HG02798 (cell line): Measurements from ENCODE around the gene EFCC1.

ENCODE experiments used
- ATAC-seq: cut with Tn5 transposase; IDR thresholded peaks from one replicate; pipeline ENCODE4 v1.9.1; 2021; ENCODE audit warnings: mild to moderate bottlenecking; ENCODE audit not compliant: unreplicated experiment, poor library complexity

The EFCC1 gene

GRCh38 chr3:129047553-129047839 is 46.4 kb downstream of the EFCC1 start:
- no peak for ATAC-seq

DNA sequence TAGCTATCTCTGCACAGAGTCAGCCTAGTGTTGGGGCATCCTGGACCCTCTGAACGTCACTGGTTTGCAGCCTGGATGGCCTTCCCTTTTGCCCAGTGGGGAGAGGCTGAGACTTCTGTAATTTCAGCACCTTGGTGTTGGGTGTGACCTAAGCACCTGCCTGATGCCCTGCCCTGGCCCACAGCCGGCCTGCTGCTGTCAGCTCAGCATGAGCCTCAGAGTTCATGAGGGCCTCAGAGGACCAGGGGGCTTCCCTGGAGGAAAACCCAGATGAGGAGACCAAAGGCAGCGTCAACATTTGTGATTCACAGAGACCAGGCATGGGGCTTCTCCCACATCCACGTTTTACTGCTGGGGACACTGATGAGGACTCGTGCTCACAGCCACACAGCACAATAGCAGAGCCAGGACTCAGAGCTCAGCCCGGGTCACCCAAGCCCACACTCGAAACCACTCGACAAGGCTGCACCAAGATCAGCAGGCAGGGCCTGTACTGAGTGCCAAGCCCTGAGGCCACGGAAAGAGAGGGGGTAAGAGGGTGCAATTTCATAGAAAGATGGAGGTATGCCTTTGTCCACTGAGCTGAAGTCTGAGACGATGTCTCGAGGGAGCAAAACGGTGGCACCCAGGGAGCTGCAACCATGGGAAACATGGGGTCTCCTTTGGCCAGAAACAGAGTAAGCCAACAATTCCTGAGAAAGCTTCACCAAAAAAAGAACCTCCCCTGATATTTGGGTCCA is 49.6 kb downstream of the EFCC1 start:
- ATAC-seq = no peak

DNA sequence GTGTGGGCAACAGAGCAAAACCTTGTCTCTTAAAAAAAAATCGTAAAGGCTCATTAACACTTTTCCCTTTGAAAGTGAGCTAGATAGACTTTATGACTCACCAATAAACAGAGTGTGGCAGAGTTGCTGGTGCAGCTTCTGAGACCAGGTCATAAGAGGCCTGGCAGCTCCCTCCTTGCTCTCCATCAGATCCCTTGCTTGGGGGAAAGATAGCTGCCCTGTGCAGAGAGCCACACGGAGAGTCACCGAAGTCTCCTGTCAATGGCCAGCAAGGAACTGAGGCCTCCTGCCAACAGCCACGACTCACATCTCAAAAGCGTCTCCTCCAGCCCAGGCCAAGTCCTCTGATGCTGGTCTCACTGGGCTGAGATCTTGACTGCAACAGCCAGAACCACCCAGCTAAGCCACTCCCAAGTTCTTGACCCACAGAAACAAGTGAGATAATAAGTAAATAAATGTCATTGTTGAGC is 50.8 kb downstream of the EFCC1 start:
- no peak for ATAC-seq

DNA sequence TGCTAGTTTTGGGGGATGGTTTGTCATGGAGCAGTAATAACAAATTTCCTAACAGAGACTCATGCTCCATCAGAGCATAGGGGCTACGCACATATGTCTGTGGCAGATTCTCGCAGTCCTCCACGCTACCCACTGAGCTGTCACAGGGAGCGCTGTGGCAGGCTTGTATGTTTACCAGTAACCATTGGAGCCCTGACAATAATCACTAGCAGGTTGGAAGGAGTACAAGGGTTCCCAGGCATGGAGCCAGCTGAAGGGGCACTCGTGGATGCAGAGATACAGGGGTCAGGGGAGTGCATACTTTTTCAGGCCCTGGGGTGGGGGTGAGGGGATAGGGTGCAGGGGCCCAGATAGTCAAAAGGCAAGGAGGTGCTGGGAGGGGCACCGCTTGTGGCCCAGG is 51.6 kb downstream of the EFCC1 start:
- ATAC-seq = no peak

DNA sequence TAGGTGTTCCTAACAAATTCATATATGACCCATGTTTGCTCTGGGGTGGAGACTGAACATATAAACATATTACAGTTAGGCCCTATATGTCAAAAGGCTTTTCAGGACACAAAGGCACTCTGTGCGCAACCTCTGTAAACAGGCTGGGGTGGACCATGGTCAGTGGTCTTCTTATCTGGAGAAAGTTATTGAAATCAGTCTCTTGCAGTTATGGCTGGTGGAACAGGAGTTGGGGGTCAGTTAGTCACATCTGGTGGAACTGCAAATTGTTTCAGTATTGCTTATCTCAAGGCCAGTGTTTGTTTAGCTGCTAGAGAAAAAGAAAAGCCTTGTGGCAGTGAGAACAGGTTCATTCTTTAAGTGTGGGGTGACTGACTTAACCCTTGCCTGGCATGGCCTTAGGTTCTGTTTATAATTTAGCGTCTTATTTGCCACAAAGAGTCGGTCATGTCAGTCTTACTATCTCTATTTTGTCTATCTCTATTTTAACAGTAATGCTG is 53.6 kb downstream of the EFCC1 start:
- ATAC-seq = no peak

DNA sequence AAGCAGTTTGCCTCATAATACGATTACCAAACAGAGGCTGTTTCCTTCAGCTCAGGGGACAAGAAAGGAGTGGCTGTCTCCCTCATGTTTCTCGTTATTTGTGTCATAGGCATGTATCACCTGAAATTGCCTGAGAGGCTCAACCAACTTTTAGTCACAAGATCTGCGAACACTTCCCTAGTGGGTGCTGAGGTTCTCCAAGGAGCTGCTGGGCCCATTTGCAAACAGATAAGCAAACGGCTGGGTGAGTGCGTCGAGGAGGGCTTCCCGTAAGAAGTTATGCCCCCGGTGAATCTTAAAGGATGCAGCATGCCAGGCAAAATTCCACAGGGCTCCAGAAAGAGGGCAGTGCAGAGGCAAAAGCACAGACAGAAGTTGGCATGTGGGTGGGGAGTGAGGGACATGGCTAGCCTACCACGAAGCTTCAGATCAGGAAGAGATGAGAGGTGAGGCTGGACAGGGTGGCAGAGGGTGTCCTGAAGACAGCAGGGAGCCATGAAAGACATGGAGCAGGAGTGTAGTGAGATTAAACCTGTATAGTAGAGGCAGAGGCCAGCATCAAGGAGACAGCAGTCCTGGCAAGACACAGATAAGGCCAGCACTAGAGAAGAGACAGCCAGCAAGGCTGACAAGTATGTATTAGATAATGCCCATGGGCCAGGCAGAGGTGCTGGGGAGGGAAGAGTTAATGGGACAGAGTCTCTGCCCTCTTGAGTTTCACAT is 55.5 kb downstream of the EFCC1 start:
- ATAC-seq = no peak

GRCh38 chr3:129057249-129057648 is 56.1 kb downstream of the EFCC1 start:
- ATAC-seq = no peak

GRCh38 chr3:129058441-129059200 is 57.5 kb downstream of the EFCC1 start:
- ATAC-seq = peak; percentile 75

DNA sequence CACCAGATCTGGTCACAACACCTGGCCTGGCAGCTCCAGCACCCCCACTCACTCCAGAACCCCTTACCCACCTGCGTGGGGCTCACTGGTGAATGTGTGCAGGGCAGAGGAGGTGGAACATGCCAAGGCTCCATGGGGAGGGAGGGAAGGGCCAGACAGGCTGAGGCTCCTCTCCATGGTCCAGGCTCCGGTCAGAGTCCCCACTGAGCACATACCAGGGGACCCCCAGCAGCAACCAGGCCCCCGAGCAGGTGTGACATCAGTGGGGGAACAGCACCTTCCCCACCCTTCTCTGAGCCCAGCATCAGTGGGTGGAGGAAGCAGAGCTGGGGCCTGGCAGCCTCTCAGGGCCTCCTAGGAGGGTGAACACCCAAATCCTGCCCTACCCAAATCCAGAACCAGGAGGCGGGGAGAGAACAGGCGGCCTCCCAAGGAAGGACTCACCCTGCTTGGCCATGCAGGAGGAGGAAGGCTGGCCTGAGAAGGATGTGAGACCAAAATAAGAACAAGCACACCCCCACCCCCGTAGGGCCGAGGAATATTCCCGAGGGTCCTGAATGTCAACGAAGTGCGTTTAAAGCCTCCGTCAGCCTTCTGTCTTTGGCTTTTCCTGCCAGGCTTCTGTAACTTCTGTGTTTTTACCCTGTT is 58.3 kb downstream of the EFCC1 start:
- no peak for ATAC-seq

DNA sequence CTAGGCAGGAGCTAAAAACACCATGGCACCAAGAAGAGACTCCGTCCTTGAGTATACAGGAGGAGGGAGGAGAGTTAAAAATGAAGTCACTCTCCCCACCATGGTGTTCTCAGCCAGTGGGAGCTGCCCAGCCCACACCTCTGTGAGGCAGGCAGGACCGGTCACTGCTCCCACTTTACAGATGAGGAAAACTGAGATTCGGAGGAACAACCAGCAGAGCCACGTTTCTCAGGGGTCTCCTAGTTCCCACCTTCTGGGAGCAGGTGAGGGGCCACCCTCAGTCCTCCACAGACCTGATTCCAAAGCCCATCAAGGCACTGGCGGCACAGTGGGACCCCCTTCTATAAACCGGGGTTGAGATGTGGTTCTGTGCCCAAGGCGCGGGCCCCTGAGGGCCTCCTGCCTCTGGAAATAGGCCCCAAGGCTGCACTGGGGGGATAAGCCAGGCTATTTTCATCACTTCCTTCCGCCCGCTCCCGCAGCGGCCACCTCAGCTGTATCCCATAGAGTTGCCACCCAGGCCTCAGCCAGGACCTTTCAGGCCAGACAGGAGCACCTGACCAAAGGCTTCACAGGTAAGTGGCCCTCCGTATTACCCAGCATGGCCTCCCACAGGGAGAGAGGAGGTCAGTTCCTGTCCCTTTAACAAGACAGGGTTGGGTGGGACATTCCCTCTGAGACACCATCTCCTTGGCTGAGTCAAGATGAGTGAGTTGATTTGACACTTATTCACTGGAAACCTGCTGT is 59.3 kb downstream of the EFCC1 start, which contains the start of gene GP9:
TSS of gene GP9 (plus strand) at position 504 of the 747 bp plus-strand sequence. CDS start 961 bp downstream, outside the sequence.
- no peak for ATAC-seq

DNA sequence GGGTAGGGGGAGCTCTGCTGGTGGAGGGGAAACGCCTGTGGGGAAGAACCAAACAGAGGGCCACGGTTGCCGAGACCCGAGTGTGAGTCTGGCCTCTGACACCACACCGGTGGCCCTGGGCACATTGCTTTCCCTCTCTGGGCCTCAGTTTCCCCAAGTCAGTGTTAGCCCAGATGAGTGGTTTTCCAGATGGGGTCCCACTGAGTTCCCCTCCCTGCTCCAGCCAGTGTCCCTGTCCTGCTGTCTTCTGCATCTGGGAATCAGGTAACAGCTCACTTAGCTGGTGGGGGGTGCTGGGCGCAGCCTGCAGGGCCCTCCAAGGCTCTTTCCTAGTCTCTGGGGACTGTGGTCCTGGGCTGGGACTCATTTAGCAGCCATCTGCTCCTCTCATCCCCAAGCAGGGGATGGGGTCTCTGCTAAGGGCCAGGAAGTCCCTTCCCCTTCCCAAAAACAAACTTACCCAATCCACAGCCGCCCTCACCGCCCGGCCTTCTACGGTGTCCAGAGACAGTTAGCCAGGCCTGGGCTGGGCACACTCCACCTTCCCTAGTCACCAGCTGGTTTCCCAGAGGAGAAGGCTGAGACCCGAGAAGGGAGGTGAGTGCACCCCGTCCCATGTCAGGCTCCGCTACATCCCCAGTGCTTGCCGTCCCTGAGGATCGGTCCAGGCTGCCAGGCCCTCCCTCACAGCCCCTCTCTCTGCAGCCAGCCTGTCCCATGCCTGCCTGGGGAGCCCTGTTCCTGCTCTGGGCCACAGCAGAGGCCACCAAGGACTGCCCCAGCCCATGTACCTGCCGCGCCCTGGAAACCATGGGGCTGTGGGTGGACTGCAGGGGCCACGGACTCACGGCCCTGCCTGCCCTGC is 60.2 kb downstream of the EFCC1 start:
- no peak for ATAC-seq

- ATAC-seq = no peak
Measured at GRCh38 chr3:129061888-129062834, 61.1 kb downstream of the EFCC1 start.

DNA sequence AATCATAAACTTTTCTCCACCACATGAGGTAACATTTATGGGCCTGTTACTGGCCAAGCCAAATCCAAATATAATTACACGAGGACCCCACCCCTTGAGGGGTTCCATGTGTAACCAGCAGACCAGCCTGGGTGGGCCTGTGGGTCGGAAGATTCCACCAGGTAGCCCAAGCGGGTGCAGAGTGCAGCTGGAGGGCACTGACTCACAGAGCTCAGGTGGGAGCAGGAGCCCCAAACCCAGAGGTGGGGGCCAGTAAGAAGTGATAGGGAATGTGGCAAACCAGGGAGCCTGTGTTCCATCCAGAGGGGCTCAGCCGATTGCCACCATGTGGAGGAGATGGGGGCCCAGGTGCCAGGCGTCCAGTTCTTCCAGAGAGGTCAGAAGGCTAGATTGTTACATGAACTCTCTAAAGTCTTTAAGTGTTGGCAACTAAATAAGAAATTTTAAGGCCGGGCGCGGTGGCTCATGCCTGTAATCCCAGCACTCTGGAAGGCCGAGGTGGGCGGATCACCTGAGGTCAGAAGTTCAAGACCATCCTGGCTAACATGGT is 62.1 kb downstream of the EFCC1 start:
- no peak for ATAC-seq

- no peak for ATAC-seq
Measured at GRCh38 chr3:129063841-129064482, 62.9 kb downstream of the EFCC1 start.

GRCh38 chr3:129065016-129065719 is 64.1 kb downstream of the EFCC1 start:
- ATAC-seq = no peak

GRCh38 chr3:129065720-129066073 is 64.6 kb downstream of the EFCC1 start:
- no peak for ATAC-seq
